UCSD-AML1 (cell line): ENCODE data around the gene EHD1.

Source experiments
- DNase-seq: peaks from one replicate; lab custom pipeline; 2025; ENCODE audit not compliant: unreplicated experiment; lab: John Stamatoyannopoulos, UW

The EHD1 gene

DNA sequence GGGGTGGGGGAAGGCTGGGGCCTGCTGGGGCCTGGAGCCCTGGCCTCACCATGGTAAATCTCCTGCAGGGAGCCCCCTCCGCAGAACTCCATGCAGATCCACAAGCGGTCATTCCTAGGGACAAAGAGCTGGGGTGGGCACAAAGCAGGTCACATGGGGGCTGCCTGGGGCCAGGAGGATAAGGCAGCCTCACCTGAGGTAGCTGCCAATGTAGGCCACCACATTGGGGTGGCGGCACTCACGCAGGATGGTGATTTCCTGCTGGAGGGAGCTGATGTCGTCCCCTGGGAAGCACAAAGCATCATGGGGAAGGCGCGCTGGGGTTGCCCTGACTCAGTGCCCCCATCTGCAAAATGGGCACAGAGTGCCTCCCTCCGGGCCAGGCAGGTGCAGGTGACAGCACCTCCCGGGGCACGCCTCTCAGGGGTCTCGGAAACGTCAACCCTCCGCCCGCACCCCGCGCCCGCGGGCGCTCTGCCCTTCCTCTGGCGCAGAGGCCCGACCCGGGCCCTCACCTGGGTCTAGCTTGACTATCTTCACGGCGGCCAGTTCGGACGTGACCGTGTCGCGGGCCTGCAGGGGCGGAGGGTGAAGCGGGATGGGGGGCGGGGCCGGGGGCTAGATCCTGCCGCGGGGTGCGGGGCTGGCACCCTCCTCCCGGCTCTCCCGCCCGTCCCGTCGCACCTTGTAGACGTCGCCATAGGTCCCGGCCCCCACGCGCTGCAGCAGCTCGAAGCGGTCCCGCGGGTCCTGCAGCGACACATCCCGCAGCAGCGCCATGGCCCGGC, 75.9 kb downstream of the EHD1 start:
- no peak for DNase-seq
